NCI-H1694 (cell line): Measurements from ENCODE around the gene SNAPIN.
A peak's percentile ranks its signal among the peaks of the same experiment; 100 is the strongest.
"Not testable (repeated sequence)": the region's sequence is repeated elsewhere in the genome, so short reads cannot be mapped to it uniquely, and the experiment has no call there.

Experiments
- DNase-seq: peaks from one replicate; lab custom pipeline; 2025; lab: John Stamatoyannopoulos, UW

The SNAPIN gene

GRCh38 chr1:153647346-153647714 is 11.2 kb upstream of the SNAPIN start:
- DNase-seq, result no peak

- no peak for DNase-seq
Measured at GRCh38 chr1:153648000-153648643, 10.4 kb upstream of the SNAPIN start.

GRCh38 chr1:153649137-153649862 is 9.2 kb upstream of the SNAPIN start:
- no peak for DNase-seq

GRCh38 chr1:153649863-153650235 is 8.7 kb upstream of the SNAPIN start:
- DNase-seq, result no peak

GRCh38 chr1:153651771-153652170 is 6.7 kb upstream of the SNAPIN start:
- no peak for DNase-seq

- DNase-seq, result no peak
Measured at GRCh38 chr1:153652805-153653500, 5.5 kb upstream of the SNAPIN start.

- DNase-seq, result no peak
Measured at GRCh38 chr1:153655333-153655732, 3.2 kb upstream of the SNAPIN start.

- DNase-seq, result no peak
Measured at GRCh38 chr1:153659175-153659534, 652 bp downstream of the SNAPIN start.

GRCh38 chr1:153659656-153660055 is 1.2 kb downstream of the SNAPIN start:
- DNase-seq, result no peak

GRCh38 chr1:153661111-153661708 is 2.7 kb downstream of the SNAPIN start:
- no peak for DNase-seq

GRCh38 chr1:153662269-153662668 is 3.8 kb downstream of the SNAPIN start:
- DNase-seq, result no peak

- no peak for DNase-seq
Measured at GRCh38 chr1:153663211-153663610, 4.7 kb downstream of the SNAPIN start.

GRCh38 chr1:153667439-153667838 is 8.9 kb downstream of the SNAPIN start:
- no peak for DNase-seq

- not testable (repeated sequence) for DNase-seq
Measured at GRCh38 chr1:153668672-153669071, 10.2 kb downstream of the SNAPIN start.

GRCh38 chr1:153669606-153670005 is 11.1 kb downstream of the SNAPIN start:
- DNase-seq, result no peak

- DNase-seq, result no peak
Measured at GRCh38 chr1:153670257-153670858, 11.9 kb downstream of the SNAPIN start.

GRCh38 chr1:153670859-153671627 is 12.5 kb downstream of the SNAPIN start, which contains the start of gene ILF2:
TSS of gene ILF2 (minus strand) at chr1:153670993. CDS start at chr1:153670922, 71 bp downstream.
- DNase-seq, result peak; percentile 100

- DNase-seq, result peak; percentile 73
Measured at GRCh38 chr1:153671628-153672353, 13.3 kb downstream of the SNAPIN start.

GRCh38 chr1:153673511-153673910 is 15.0 kb downstream of the SNAPIN start:
- DNase-seq, result no peak

- DNase-seq, result peak; percentile 68
Measured at GRCh38 chr1:153677718-153678518, 19.4 kb downstream of the SNAPIN start.
